GM10248 (cell line): ENCODE results near the gene MAD1L1.

Experiments used
- CTCF ChIA-PET: fragments of 300-600 bp; sonication (Branson Sonifier 250); formaldehyde crosslinking; extraction: SDS; loops from one replicate; lab custom pipeline; 2021; ENCODE audit warnings: antibody characterized with exemption; lab: Yijun Ruan, JAX
- POLR2A ChIA-PET: fragments of 350-650 bp; sonication (Branson Sonifier 250); formaldehyde crosslinking; extraction: SDS; loops from one replicate; lab custom pipeline; 2020; ENCODE audit warnings: antibody characterized with exemption; lab: Yijun Ruan, JAX
- DNase-seq: peaks from one replicate; pipeline ENCODE4 v3.0.0; 2012; ENCODE audit errors: extremely low spot score
- TF ChIP-seq, protein P1 (sequence below): IDR thresholded peaks from 2 replicates; pipeline ENCODE4 v1.5.1; 2012; ENCODE audit warnings: mild to moderate bottlenecking, low read depth; ENCODE audit errors: extremely low read depth, missing control alignments, control extremely low read depth

The MAD1L1 gene

DNA sequence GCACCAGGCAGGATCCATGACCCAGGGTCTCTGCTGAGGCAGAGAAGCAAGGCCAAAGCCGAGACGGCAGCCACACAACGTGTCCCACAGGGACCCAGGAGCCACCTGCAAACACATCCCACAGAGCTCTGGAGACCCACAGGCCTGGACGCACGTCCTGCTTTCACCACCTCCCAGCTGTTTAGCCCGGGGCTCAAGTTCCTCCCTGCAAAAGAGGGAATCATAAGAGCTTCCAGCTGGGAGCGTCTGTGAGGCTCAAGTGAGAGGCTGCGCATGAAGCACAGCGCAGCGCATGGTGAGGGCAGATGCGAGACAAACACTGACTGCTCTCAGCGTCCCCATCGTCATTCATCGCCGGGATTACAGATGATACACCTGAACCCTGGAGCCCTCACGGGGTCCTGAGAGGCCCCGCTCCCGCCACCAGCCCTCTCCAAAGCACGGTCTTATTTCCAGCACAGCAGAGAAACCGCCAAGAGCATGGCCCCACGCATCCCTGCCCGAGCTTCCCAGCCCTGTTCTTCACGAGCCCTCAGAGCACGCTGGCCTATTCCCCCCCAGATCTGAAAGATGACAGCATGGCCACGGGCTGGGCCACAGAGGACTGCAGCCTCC is 88.7 kb downstream of the MAD1L1 start:
- TF ChIP-seq, protein P1, sequence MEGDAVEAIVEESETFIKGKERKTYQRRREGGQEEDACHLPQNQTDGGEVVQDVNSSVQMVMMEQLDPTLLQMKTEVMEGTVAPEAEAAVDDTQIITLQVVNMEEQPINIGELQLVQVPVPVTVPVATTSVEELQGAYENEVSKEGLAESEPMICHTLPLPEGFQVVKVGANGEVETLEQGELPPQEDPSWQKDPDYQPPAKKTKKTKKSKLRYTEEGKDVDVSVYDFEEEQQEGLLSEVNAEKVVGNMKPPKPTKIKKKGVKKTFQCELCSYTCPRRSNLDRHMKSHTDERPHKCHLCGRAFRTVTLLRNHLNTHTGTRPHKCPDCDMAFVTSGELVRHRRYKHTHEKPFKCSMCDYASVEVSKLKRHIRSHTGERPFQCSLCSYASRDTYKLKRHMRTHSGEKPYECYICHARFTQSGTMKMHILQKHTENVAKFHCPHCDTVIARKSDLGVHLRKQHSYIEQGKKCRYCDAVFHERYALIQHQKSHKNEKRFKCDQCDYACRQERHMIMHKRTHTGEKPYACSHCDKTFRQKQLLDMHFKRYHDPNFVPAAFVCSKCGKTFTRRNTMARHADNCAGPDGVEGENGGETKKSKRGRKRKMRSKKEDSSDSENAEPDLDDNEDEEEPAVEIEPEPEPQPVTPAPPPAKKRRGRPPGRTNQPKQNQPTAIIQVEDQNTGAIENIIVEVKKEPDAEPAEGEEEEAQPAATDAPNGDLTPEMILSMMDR, result no peak
- POLR2A ChIA-PET, result no interaction called here
- DNase-seq, result no peak
- CTCF ChIA-PET, result no interaction called here

DNA sequence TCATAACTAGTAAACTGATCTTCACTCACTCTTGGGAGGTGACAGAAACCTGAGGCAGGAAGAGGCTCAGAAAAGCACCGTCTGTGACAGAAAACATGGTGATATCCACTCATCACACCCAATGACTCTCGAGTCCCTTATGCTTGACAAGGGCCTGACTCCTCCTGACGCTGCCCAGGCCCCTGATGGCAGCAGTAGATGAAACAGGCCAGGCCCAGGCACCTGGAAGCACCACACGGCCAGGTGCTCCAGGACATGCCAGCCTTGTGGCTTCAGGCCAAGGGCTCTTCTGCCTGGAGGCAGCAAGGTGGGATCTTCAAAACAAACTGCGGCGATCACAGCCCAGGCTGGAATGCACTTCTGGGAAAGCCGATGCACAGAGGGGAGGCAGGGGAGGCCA is 89.3 kb downstream of the MAD1L1 start:
- TF ChIP-seq, protein P1, result no peak
- CTCF ChIA-PET, result no interaction called here
- POLR2A ChIA-PET, result no interaction called here
- no peak for DNase-seq

DNA sequence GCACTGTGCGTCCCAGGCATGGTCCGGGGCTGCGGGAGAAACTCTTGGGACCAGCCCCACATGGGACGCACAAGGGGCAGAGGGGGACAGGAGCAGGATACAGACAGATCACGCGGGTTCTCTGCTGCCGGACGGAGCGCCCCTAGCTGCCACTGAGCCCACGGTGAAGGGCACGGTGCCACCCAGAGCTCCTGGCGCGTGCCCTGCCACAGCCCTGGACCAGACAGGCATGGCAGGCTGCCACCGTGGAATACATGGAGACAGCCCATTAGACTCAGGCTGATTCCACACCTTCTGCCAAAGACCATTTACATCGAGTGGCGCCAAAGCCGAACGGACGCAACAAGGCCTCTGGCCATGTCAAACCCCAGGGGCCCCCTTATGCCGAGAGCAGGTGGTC is 90.4 kb downstream of the MAD1L1 start:
- CTCF ChIA-PET, result no interaction called here
- DNase-seq, result no peak
- POLR2A ChIA-PET, result no interaction called here
- TF ChIP-seq, protein P1, result no peak

DNA sequence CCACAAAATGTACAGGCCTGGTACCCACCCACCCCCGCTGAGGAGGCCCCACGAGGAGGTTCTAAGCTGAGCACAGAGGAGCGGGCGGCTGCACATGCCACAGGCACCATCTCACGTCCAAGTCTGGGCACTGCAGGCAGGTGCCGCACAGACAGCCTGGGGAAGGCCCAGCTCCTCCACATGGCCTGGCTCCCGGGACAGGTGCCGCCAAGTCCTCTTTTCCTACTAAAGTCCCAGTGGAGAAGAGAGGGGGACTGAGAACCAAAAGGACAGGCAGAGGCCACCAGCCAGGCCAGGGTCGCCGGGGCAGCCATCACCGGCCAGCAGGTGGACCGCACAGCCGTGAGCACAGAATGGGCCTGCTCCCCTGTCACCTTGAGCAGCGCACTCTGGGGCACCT is 91.1 kb downstream of the MAD1L1 start:
- DNase-seq, result no peak
- TF ChIP-seq, protein P1, result no peak
- ChIA-PET POLR2A (no interaction called here), CTCF (interaction anchor here (1.9 kb wide), 1 partner anchor 15 kb away, joined by 4 read pairs; no protein-coding TSS in a partner anchor)

DNA sequence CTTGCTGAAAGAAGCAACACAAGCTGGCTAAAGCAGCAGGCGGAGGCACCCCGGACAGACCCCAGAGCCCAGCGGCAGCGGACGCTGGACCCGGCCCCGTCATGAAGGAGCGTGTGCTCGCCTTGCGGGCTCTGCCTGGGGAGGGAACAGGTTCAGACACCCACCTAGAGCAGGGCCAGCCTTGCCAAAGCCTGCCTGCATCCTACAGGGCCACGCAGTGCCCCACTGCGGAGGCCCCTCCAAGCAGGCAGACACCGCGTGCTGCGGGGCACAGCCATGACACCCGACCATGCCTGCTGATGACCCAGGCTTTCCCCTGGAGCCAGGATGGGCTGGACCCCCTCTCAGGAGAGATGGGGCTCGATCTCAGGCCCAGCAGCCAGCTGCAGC is 91.7 kb downstream of the MAD1L1 start:
- no peak for DNase-seq
- ChIA-PET POLR2A (no interaction called here), CTCF (interaction anchor here (1.9 kb wide), 1 partner anchor 16 kb away, joined by 4 read pairs; no protein-coding TSS in a partner anchor)
- TF ChIP-seq, protein P1, result no peak

DNA sequence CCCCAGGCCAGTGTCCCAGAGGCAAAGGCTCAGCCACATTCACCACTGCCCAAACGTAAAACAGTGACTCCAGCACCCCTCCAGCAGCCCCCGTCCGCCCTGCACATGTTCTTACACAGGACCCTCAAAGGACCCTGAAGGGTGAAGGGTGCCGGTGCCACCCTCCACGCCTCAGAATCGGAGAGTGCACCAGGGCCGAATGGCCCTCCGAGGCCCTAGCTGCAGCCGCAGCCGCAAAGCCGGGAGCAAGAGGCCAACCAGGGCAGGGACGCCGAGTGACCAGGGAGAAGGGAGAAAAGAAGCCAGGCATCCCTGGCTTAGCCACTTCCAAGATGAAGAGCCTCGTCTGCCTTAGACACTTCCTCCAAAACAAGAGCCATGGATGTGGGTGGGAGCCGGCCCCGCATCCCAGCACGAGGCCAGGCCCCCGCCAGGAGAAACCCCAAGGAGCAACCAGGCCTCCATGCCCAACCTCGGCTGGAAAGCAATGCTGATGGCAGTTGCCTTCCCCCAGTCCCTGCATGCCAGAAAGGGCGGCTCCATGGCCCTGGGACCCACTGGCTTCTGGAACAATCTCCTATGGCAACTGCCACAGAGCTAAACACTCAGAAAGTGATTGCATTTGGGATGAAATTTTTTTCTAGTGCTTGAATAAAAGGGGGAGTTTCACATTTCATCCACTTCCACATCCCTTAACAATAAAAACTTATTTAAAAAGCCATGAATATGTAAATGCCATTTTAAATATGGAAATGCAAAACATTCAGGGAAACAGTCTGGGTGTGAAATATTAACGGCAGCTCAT is 92.3 kb downstream of the MAD1L1 start:
- ChIA-PET POLR2A (no interaction called here), CTCF (interaction anchor here (1.9 kb wide), 1 partner anchor 17 kb away, joined by 4 read pairs; no protein-coding TSS in a partner anchor)
- DNase-seq, result no peak
- TF ChIP-seq, protein P1, result no peak
